GM12892 (cell line): ENCODE data around the gene MINDY3.
A peak's percentile ranks its signal among the peaks of the same experiment; 100 is the strongest.

ENCODE experiments used
- DNase-seq: peaks from one replicate; pipeline ENCODE4 v3.0.0; 2011; ENCODE audit not compliant: insufficient read length
- FAIRE-seq: peaks from 2 replicates; lab custom pipeline; 2011; peaks lifted over from hg19 to GRCh38; lab: Jason Lieb, UNC
- POLR2A ChIP-seq: IDR thresholded peaks from 2 replicates; pipeline ENCODE4 v1.6.1; 2011; ENCODE audit warnings: low read depth, low read length, control low read depth
- POLR2AphosphoS5 ChIP-seq: IDR thresholded peaks from 2 replicates; pipeline ENCODE4 v1.6.1; 2011; ENCODE audit warnings: low read depth, low read length, control low read depth
- TAF1 ChIP-seq: IDR thresholded peaks from 2 replicates; pipeline ENCODE4 v1.6.1; 2011; ENCODE audit warnings: low read depth, mild to moderate bottlenecking, control low read depth, low read length, borderline replicate concordance

MINDY3 gene

DNA sequence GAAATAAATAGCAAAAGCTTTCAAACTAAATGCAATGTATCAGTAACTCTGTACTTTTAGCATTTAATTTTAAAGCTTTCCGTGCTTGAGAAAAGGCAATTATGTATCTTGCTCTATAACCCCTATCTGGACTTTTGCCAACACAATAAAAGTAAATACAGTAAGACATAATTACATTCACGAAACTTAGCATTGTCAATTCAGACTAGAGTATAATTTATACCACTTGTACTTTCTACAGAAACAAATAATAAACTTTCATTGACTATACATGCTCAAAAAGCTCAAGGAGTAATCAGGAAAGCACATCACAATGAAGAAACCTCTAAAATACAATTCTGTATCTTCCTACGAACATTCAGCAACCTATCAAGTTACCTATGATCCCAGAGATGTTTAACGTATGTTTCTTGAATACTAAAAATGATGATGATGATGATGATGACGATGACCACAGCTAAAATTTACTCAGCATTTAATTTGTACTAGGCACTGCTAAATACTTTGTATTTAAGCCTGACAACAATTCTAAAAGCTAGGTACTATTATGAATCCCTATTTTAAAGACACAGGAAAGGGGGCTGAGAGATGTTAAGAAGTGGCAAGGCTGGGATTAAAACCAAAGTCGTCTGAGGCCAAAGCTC lies 44.9 kb downstream of the MINDY3 start:
- no peak for FAIRE-seq
- TF ChIP-seq TAF1 (no peak), POLR2AphosphoS5 (no peak), POLR2A (no peak)
- DNase-seq: no peak

DNA sequence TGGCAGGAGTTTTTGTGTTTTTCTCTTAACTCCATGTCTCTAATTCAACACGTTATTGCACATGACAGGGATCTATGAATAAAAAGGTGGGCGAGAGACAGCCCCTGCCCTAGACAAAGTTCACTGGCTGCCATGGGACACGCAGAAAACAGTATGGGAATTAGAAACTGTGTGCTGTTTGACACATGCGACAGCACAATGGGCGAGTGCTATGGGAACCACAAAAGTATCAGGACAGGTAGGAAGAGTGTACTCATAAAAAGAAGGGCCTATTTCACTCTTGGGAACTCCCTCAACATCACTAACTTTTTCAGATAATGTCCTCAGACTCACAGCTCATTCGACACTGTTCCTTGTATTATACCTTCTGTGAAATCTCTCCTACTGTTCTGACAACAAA lies 45.7 kb downstream of the MINDY3 start:
- no peak for TF ChIP-seq TAF1
- no peak for TF ChIP-seq POLR2A
- no peak for TF ChIP-seq POLR2AphosphoS5
- DNase-seq: no peak
- FAIRE-seq: no peak

DNA sequence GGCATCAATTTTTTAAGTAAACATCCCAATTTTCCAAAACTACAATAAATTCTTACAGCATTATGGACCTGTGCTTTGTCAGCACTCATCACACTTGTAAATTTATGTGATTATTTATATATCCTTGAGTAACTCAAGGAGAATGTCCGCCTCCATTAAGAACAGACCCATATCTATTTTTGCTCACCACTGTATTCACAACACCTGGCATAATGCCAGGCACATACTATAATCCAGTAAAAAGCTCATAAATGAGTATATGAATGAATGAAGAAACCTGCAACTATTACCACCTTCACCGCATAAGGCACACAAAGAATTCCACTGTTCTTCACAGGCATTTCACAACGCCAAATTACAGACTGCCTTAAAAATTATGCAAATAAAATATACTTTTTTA lies 46.9 kb downstream of the MINDY3 start:
- no peak for TF ChIP-seq TAF1
- no peak for TF ChIP-seq POLR2AphosphoS5
- TF ChIP-seq POLR2A: no peak
- DNase-seq (no peak), FAIRE-seq (no peak)

DNA sequence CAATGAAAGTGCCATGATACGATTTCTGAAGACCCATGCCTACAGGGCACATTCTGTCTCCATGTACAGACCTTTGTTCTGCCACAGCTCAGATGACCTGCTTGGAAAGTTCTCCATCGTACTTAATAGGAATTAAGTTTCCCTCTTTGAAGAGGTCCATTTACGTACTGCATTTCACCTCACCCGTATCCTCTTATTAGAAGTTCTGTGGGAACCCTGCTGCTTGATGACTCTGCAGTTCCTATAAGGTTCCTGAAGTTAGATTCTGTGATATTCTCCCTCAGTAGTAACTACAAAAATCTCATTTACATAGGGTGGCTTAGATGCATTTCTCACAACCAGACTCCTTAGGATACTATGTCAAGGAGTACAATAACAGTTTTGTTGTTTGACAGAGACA lies 50.9 kb downstream of the MINDY3 start:
- peak; percentile 40 for FAIRE-seq
- TF ChIP-seq POLR2A (no peak), TAF1 (no peak), POLR2AphosphoS5 (no peak)
- DNase-seq: no peak

DNA sequence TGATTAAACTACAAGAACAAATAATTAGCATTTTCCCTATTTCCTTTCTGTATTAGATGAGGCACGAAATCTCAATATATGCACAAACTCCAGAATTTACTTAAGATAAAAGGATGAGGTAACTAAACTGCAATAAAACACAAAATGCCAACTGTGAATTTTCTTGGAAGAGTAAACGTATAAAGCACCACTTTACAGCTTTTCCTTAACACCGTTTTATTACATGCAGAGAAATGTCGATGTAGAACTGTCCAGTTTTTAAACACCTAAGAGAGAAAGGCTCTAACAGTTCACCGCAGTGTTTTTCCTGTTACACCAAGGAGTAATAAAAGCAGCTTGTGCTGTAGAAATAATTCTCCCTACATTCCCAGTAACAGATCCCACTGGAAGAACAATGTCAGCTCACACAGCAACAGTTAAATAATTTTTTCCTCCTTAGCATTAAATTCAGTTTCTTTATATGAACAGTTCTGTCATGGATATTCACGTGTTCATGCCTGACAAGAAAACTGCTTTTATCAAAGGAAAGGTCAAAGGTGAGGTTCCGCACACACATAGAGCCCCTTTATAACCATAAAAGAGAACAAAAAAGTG lies 52.0 kb downstream of the MINDY3 start:
- no peak for FAIRE-seq
- TF ChIP-seq POLR2AphosphoS5 (no peak), POLR2A (no peak), TAF1 (no peak)
- DNase-seq: no peak

DNA sequence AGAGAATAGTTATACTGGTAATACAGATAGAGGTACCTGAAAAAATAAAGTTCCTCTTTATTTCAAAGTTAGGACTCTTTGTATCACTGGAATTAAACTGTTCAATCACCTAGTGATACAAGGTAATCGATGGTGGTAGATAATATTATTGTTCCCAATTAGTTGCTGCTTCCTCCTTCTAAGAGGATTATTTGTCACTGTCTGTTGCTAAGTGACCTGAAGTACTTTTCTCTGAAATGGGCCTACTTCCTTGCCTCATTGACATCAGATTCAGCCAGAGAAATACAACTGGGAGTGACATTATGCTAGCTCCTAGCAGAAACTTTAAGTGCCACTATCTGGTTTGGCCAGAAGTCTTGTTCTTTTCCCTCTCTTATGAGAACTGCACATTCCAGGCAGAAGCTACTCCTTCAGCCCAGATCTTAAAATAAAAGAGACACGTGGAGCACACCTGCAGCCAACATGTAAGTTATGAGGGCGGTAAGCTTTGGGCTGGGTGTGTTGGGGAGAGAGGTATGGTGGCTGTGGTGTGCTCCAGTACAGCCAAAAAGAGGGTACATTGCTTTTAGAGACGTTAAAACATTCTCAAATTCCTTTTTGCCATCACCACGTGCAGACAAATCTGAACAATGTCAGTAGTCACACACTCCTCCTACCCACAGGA lies 54.8 kb downstream of the MINDY3 start:
- TF ChIP-seq TAF1 (no peak), POLR2A (no peak), POLR2AphosphoS5 (no peak)
- no peak for DNase-seq
- FAIRE-seq: no peak

DNA sequence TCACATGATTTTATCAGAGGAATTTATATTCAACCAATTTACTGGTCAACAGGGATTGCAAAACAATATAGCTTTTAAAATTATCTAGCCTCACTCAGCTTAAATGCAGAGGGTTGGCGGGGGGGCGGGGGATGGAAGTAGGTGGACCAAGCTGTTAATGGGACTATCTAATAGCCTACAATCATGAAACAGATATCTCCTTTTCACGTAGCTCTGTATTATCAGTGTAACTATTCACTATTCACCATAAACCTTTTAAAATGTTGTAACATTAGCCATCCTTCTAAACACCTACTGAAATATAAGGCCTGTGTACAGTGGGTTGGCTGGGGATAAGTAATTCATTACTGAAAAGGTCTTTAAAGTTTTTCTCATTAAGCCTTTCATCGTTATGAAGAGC lies 56.2 kb downstream of the MINDY3 start:
- DNase-seq (no peak), FAIRE-seq (peak; percentile 17)
- TF ChIP-seq POLR2A (no peak), TAF1 (no peak), POLR2AphosphoS5 (no peak)

DNA sequence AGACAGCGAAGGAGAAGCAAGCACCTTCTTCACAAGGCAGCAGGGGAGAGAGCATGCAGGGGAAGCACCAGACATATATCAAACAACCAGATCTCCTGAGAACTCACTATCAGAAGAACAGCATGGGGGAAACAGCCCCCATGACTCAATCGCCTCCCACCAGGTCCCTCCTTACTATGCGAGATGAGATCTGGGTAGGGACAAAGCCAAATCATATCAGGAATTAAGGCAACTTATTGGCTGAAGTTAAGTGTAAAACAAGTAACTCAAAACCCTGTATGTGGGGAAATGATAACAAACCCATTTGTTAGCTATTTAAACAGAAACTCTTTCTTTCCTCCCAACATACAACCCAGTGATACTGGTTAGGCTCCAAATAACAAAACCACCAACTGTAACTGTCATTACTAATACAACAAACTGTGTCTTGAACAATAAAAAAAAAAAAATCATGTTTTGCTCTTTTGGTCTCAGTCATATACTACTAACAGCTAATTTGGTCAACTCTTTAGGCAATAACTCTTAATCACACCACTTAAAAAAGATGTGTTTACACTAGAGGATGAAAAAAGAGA lies 57.8 kb downstream of the MINDY3 start:
- FAIRE-seq: no peak
- no peak for DNase-seq
- TF ChIP-seq POLR2A (no peak), TAF1 (no peak), POLR2AphosphoS5 (no peak)

DNA sequence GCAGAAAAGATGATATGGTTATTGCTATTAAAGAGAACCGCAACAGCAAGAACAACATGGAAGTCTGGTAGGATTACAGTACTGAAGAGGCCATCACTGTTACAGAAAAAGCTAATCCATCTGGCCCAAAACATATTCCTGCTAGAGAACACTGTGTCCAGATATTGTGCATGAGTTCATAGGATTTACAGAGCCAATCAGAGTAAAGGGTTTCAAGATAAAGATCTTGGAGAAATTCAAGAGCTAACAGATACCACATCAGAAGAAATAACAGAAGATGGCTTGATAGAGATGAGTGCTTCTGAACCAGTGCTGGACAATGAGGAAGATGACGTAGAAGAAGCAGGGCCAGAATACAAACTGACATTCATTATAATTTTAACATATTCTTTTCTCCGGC lies 58.7 kb downstream of the MINDY3 start:
- no peak for DNase-seq
- no peak for FAIRE-seq
- no peak for TF ChIP-seq TAF1
- TF ChIP-seq POLR2A: no peak
- no peak for TF ChIP-seq POLR2AphosphoS5

DNA sequence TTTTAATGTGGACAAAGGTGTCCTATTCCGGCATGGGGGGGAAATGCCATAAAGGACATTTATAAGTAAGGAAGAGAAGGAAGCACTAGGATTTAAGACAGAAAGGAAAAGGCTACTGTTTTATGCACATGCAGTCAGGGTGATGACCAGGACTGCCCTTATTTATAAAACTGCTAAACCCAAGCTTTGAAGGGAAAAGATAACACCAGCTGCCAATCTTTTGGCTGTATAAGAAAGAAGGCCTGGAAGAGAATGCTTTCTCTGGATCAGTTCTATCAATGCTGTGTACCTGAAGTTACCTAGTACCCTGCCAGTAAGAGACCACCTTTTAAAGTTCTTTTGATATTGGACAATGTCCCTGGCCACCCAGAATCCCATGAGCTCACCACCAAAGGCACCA lies 59.2 kb downstream of the MINDY3 start:
- FAIRE-seq (no peak), DNase-seq (no peak)
- TF ChIP-seq TAF1: no peak
- TF ChIP-seq POLR2A: no peak
- no peak for TF ChIP-seq POLR2AphosphoS5

DNA sequence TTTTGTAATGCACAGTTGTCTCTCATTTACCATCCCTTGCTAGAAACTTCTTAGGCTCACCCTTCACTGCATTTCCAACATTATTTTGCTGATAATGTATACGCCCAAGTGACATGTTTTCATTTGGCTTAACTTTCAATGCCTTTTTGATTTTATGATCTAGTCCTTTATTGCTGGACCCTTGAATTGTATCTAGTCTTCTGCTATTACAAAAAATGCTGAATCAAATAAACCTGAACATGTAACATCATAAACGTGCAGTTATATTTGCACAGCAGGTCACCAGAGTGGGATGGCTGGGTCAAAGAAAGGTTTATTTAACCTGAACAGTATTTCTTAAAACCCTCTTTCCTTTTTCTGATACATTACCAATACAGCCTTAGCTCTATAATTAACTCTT lies 63.0 kb downstream of the MINDY3 start:
- no peak for DNase-seq
- TF ChIP-seq POLR2A (no peak), POLR2AphosphoS5 (no peak)
- no peak for FAIRE-seq
